HG03439 (cell line): ENCODE data around the gene GK.
"Not testable (repeated sequence)": the region's sequence is repeated elsewhere in the genome, so short reads cannot be mapped to it uniquely, and the experiment has no call there.

Experiments
- ATAC-seq: cut with Tn5 transposase; IDR thresholded peaks from one replicate; pipeline ENCODE4 v1.9.1; 2021; ENCODE audit warnings: mild to moderate bottlenecking, moderate library complexity; ENCODE audit not compliant: unreplicated experiment

Gene GK

GRCh38 chrX:30652527-30653414 is 452 bp upstream of the GK start:
- ATAC-seq = peak; percentile 86

- ATAC-seq = not testable (repeated sequence)
Observed at GRCh38 chrX:30654386-30654785, 1.2 kb downstream of the GK start.

DNA sequence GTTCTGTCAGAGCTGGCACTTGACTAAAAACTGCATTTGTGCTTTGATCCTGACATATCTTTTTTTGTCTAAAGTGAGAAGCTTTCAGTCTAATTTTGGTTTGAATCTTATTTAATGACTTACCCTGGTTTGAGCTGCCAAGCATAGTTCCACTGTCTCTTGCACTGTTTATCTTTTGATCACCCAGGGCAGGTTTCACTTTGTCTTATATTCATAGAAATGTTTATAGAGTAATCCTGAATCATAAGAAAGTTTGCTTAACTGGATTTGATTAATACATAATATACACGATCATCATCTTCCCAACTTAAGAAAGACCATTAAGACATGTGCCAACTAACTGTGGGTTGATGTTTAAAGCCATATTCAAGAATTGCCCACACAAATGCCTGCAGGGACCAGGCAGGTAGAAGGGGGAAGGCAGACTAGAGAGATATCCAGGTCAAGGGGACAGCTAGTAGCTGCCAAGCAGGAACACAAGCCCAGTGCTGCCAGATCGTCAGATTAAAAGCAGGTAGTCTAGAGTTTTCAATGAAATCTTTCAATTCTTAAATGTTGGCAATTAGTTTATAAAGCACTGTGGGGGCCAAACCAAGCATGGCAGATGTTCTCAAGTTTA is 1.9 kb downstream of the GK start:
- ATAC-seq = no peak

GRCh38 chrX:30655991-30656390 is 2.8 kb downstream of the GK start:
- ATAC-seq = no peak

DNA sequence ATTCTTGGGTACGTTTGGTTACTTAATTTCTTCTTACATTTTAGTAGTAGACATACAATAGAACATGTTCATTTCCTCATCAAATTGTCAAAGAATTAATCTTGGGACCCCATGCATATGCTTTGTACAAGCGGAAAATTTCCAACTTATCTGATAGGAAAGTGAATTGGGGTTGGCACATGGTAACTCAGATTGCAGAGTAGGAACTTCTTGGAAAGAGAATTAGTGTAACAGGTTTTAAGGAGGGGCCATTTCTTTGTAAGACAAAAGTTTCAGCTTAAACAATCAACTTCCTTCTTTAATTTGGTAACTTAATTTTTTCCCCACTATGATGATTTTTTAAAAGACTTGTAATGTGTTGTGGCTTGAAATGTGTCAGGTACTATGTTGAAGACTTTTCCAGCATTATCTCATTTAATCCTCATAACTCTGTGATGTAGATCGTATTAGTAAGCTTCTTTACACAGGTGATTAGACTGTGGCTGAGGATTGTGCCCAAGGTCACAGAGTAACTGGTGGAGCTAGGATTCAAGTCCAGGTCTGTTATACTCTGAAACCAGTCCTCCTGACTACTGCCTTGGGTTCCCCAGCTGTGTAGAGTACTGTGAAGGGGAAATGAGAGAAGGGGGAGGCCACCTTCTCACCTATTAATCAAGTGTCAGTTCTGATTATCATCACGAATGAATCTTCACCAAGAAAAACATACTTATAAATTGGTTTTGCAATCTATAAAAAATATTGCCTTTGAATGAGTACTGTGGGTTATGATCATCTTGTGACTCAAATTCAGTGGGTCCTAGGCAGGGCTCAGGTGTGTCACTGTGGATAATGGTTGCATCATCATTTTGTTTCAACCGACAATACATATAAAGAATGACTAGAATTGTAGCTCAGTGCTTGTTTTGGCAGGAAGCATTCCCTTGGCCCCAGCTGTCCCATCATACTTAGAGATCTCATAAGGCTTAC is 4.3 kb downstream of the GK start:
- no peak for ATAC-seq

DNA sequence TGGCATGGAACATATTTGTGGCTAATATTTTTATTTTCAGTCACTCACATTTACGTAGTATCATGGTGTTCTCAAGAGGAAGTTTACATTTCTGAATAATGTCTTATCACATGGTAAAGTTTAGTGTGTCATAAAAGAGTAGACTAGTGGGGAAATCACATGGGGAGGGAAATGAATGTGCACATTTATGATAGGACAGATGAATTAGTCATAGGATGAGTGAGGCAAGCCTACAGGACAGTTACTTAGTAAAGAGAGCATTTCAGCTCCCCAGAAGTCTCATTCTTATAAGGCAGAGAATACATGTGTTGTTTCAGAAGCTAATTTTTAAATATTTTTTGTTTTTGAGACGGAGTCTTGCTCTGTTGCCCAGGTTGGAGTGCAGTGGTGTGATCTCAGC is 6.2 kb downstream of the GK start:
- ATAC-seq = no peak

GRCh38 chrX:30661228-30661627 is 8.0 kb downstream of the GK start:
- ATAC-seq = no peak

GRCh38 chrX:30663322-30663721 is 10.1 kb downstream of the GK start:
- ATAC-seq = no peak

- no peak for ATAC-seq
Observed at GRCh38 chrX:30665471-30665870, 12.2 kb downstream of the GK start.

- ATAC-seq = no peak
Observed at GRCh38 chrX:30666094-30666493, 12.9 kb downstream of the GK start.

- ATAC-seq = no peak
Observed at GRCh38 chrX:30668581-30668980, 15.4 kb downstream of the GK start.

- not testable (repeated sequence) for ATAC-seq
Observed at GRCh38 chrX:30671189-30671588, 18.0 kb downstream of the GK start.

DNA sequence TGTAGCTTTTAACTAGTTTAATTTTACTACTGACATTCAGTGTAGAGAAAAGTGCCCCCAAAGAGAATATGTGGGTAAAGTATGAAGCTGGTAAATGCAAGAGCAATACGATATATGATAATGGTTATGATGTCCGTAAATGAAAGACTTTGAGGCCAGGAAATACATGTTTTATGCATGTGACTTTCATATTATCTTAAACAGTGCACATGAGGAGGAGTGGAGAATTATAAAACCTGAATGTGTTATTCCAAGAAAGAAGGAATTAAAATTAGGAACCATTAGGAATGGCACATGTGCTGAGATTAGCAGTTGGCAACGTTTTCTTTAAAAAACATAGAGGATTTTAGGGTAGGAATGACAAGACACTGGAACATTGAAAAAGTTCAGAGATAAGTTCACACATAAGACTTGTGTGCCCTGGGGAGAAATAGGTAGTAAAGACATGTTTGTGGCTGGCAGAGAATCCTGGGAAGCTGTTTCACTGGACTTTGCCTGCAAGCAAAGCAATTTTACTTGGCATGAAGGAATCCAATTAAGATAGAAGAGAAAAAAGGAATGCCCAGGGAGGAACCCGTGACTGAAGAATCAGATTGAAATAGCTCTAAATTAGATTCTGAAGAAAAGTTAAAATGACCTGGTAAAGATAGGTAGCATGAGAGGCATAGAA is 20.0 kb downstream of the GK start:
- ATAC-seq = no peak

DNA sequence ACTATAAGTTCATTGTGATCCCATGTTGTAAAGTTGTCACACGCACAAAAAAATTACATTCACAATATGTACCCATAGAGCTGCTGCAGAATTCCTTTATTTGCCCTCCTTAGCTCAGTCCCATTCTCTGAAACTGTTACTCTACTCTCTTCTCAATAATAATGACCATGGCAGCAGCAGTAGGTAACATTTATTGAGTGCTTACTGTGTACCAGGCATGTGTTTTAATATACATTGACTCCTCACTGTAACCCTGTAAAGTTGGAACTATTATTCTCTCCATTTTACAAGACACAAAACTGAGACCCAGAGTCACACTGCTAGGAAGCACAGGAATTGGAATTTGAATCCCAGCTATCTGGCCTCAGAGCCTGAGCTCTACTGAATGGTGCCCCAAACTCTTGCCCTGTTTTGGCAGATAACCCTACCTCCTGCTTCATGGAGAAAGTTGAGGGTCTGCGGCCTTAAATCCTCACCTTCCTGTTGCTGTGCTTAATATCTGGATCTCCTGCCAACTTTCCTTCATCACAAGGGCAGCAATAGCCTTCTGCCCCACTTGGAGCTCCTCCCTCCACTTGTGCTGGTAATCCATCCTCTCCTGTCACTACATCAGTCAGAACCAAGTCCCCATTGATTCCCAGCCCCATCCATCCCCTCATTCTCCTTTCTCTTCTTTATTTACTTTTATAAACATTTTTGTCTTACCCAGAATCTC is 20.8 kb downstream of the GK start:
- ATAC-seq = no peak

GRCh38 chrX:30674799-30675198 is 21.6 kb downstream of the GK start:
- ATAC-seq = no peak

GRCh38 chrX:30679369-30679768 is 26.1 kb downstream of the GK start:
- ATAC-seq = no peak

- ATAC-seq = no peak
Observed at GRCh38 chrX:30680618-30681017, 27.4 kb downstream of the GK start.

- no peak for ATAC-seq
Observed at GRCh38 chrX:30688641-30689040, 35.4 kb downstream of the GK start.

- ATAC-seq = no peak
Observed at GRCh38 chrX:30689116-30689515, 35.9 kb downstream of the GK start.

DNA sequence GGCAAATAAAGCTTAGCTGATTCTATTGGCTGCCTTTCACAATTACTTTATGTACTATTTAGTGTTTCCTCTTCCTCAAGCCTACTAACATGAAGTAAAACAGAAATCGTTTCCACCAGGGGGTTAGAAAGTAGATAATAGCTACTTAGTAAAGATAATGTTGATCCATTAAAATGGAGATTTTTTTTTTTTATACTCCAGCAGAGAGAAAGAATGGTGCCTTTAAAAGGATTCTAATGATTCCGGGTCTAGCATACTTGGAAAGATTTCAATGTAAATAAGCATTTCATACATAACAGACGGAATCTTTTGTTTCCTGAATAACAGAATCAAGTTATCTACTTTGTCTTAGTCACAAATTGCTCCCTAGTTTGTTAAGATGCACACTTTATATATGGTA is 37.1 kb downstream of the GK start:
- ATAC-seq = no peak
